ENCODE measurements around the gene ARID1B. TPM values are rescaled to one million over a fixed set of nuclear protein-coding genes. Genes with fewer than 3 reads are reported as not detected.

Gene ARID1B
- total RNA-seq, 2 experiments from 2014 or later: 90.1 to 164 TPM

- no TSS peak for BruUV-seq (replicated peaks)
- Histone ChIP-seq H3K9me2 (ENCODE audit: insufficient read depth, low read length) (no peaks in the 10 kb centered on the region), H3K9me3 (ENCODE audit: low read length) (no peaks in the 10 kb centered on the region), H3K4me1 (ENCODE audit: insufficient read depth, low read length, poor library complexity, severe bottlenecking) (peaks cover 48% of the 10 kb centered on the region), H3K27ac (ENCODE audit: low read depth, low read length, poor library complexity, severe bottlenecking) (no peak overlapping the region), H4K20me1 (ENCODE audit: insufficient read depth, low read length) (peaks cover 7% of the 10 kb centered on the region; the same call in 1 of the 2 replicates), H3K4me3 (ENCODE audit: low read depth, low read length, poor library complexity, severe bottlenecking) (no peak overlapping the region), H3K4me2 (ENCODE audit: low read length) (no peak overlapping the region), H2AFZ (ENCODE audit: low read length) (no peak overlapping the region), H3K79me2 (ENCODE audit: insufficient read depth, low read depth, low read length) (peaks cover 17% of the 10 kb centered on the region; the same call in 1 of the 2 replicates), H3K36me3 (ENCODE audit: insufficient read depth, low read length) (peaks cover 8% of the 10 kb centered on the region)
- TF ChIP-seq, protein P1, sequence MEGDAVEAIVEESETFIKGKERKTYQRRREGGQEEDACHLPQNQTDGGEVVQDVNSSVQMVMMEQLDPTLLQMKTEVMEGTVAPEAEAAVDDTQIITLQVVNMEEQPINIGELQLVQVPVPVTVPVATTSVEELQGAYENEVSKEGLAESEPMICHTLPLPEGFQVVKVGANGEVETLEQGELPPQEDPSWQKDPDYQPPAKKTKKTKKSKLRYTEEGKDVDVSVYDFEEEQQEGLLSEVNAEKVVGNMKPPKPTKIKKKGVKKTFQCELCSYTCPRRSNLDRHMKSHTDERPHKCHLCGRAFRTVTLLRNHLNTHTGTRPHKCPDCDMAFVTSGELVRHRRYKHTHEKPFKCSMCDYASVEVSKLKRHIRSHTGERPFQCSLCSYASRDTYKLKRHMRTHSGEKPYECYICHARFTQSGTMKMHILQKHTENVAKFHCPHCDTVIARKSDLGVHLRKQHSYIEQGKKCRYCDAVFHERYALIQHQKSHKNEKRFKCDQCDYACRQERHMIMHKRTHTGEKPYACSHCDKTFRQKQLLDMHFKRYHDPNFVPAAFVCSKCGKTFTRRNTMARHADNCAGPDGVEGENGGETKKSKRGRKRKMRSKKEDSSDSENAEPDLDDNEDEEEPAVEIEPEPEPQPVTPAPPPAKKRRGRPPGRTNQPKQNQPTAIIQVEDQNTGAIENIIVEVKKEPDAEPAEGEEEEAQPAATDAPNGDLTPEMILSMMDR (conservative IDR thresholded peaks at IDR 0.05; ENCODE audit: low read length): no peak
- TF ChIP-seq EZH2phosphoT487 (IDR thresholded peaks at IDR 0.05; ENCODE audit: borderline replicate concordance, low read depth, low read length): no peak
- ChIA-PET CTCF (ENCODE audit: unreplicated experiment) (no interaction called here), POLR2A (interaction anchor here (0.8 kb wide), 1 partner anchor 68 kb away, joined by 3 read pairs; no protein-coding TSS in a partner anchor)
- DNase-seq (ENCODE audit: low spot score): no peak
- intact Hi-C loops (cut with micrococcal nuclease; ENCODE audit: unreplicated experiment): no loop called here
Observed at GRCh38 chr6:157074969-157075368, 297.8 kb downstream of the ARID1B start.

DNA sequence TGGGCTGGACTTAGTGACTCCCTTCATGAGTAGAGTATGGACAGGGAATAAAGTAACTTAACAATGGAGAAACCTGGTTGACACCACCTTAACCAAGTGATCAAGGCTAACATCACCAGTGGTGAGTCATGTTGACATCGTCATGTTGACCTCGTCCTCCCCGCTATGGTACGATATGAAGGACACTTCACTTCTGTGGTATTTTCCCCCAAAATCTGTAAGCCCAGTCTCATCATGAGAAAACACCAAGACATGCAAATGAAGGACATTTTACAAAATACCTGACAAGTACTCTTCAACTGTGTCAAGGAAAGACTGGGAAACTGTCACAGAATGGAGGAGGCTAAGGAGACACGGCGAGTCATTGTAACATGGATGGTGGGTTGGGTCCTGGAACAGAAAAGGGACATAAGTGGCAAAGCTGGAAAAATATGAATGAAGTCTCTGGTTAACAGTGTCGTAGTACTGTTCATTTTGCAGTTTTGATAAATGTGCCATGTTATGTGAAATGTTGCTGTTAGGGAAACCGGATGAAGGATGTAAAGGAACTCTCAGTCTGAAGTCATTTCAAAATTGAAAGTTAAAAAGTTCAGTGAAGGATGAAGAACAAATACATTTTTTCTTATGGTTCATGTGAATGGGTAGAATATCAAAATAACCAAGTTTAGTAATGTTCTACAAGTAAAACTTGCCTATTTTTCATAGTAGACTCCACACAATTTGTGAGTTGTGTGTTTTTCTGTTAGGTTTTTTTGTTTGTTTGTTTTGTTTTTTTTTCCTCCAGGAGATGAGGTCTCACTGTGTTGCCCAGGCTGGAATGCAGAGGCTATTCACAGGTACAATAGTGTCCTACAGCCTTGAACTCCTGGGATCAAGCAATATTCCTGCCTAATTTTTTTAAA is 298.6 kb downstream of the ARID1B start:
- Histone ChIP-seq H4K20me1 (ENCODE audit: insufficient read depth, low read length) (peaks cover 4% of the 10 kb centered on the region; the same call in 1 of the 2 replicates), H3K4me2 (ENCODE audit: low read length) (no peak overlapping the region), H3K9me3 (ENCODE audit: low read length) (no peaks in the 10 kb centered on the region), H3K9me2 (ENCODE audit: insufficient read depth, low read length) (no peaks in the 10 kb centered on the region), H3K4me3 (ENCODE audit: low read depth, low read length, poor library complexity, severe bottlenecking) (no peak overlapping the region), H2AFZ (ENCODE audit: low read length) (no peak overlapping the region), H3K79me2 (ENCODE audit: insufficient read depth, low read depth, low read length) (peaks cover 10% of the 10 kb centered on the region; the same call in 1 of the 2 replicates), H3K27ac (ENCODE audit: low read depth, low read length, poor library complexity, severe bottlenecking) (no peak overlapping the region), H3K4me1 (ENCODE audit: insufficient read depth, low read length, poor library complexity, severe bottlenecking) (peaks cover 40% of the 10 kb centered on the region), H3K36me3 (ENCODE audit: insufficient read depth, low read length) (peaks cover 8% of the 10 kb centered on the region)
- TF ChIP-seq, protein P1 (conservative IDR thresholded peaks at IDR 0.05; ENCODE audit: low read length): no peak
- no peak for TF ChIP-seq EZH2phosphoT487 (IDR thresholded peaks at IDR 0.05; ENCODE audit: borderline replicate concordance, low read depth, low read length)
- ChIA-PET POLR2A (interaction anchor here (0.8 kb wide), 1 partner anchor 67 kb away, joined by 3 read pairs; no protein-coding TSS in a partner anchor), CTCF (ENCODE audit: unreplicated experiment) (no interaction called here)
- intact Hi-C loops (cut with micrococcal nuclease; ENCODE audit: unreplicated experiment): no loop called here
- no TSS peak for BruUV-seq (replicated peaks)
- DNase-seq (ENCODE audit: low spot score): no peak

- intact Hi-C loops (cut with micrococcal nuclease; ENCODE audit: unreplicated experiment): no loop called here
- Histone ChIP-seq H3K4me3 (ENCODE audit: low read depth, low read length, poor library complexity, severe bottlenecking) (no peak overlapping the region), H3K4me2 (ENCODE audit: low read length) (no peak overlapping the region), H3K36me3 (ENCODE audit: insufficient read depth, low read length) (peaks cover 8% of the 10 kb centered on the region), H3K79me2 (ENCODE audit: insufficient read depth, low read depth, low read length) (peaks cover 10% of the 10 kb centered on the region; the same call in 1 of the 2 replicates), H3K9me3 (ENCODE audit: low read length) (no peaks in the 10 kb centered on the region), H3K9me2 (ENCODE audit: insufficient read depth, low read length) (no peaks in the 10 kb centered on the region), H3K27ac (ENCODE audit: low read depth, low read length, poor library complexity, severe bottlenecking) (no peak overlapping the region), H3K4me1 (ENCODE audit: insufficient read depth, low read length, poor library complexity, severe bottlenecking) (peaks cover 34% of the 10 kb centered on the region), H2AFZ (ENCODE audit: low read length) (no peak overlapping the region), H4K20me1 (ENCODE audit: insufficient read depth, low read length) (no peaks in the 10 kb centered on the region; the same call in 1 of the 2 replicates)
- TF ChIP-seq, protein P1 (conservative IDR thresholded peaks at IDR 0.05; ENCODE audit: low read length): no peak
- TF ChIP-seq EZH2phosphoT487 (IDR thresholded peaks at IDR 0.05; ENCODE audit: borderline replicate concordance, low read depth, low read length): no peak
- BruUV-seq (replicated peaks): no TSS peak
- ChIA-PET POLR2A (no interaction called here), CTCF (ENCODE audit: unreplicated experiment) (no interaction called here)
- DNase-seq (ENCODE audit: low spot score): no peak
Observed at GRCh38 chr6:157076451-157076822, 299.3 kb downstream of the ARID1B start.

Data from OCI-LY7 (cell line).